NB4 (cell line): ENCODE results near the gene LRRC10.

Source experiments
- DNase-seq: peaks from one replicate; pipeline ENCODE4 v3.0.0; 2010; ENCODE audit warnings: low read depth
- H3K4me3 ChIP-seq: one replicate; pipeline ENCODE4 v1.5.1; 2011; ENCODE audit warnings: mild to moderate bottlenecking, low read depth, low read length, moderate library complexity
- MYC ChIP-seq: IDR thresholded peaks from 2 replicates; pipeline ENCODE4 v1.6.1; 2011; ENCODE audit warnings: low read depth, low read length
- POLR2A ChIP-seq: IDR thresholded peaks from 2 replicates; pipeline ENCODE4 v1.6.1; 2011; ENCODE audit warnings: mild to moderate bottlenecking; ENCODE audit not compliant: insufficient read length; ENCODE audit errors: extremely low read depth
- TF ChIP-seq, protein P1 (sequence below): IDR thresholded peaks from 2 replicates; pipeline ENCODE4 v1.6.1; 2011; ENCODE audit warnings: low read depth, low read length
- TF ChIP-seq, protein P2 (sequence below): IDR thresholded peaks from one replicate; pipeline ENCODE4 v1.5.1; 2012; ENCODE audit warnings: low read depth, low read length

The LRRC10 gene

DNA sequence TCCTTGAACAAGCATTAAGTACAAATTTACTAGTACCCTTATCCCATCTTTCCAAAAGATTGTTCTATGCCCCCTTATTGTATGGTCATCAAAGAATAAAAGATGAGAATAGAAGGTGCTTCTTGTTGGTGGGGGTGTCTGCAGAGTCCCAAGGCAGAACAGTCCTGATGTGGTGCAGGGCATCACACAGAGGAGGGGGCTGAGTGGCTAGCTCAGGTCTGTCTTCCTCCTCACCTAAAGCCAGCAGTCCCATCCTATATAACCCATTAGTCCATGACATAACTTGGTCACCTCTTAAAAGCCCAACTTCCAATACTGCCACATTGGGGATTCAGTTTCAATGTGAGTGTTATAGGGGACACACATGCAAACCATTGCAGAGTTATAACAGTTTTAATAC is 9.9 kb downstream of the LRRC10 start:
- no peak overlapping the region for H3K4me3 ChIP-seq
- no peak for DNase-seq
- TF ChIP-seq, protein P1, sequence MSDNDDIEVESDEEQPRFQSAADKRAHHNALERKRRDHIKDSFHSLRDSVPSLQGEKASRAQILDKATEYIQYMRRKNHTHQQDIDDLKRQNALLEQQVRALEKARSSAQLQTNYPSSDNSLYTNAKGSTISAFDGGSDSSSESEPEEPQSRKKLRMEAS = no peak
- TF ChIP-seq, protein P2, sequence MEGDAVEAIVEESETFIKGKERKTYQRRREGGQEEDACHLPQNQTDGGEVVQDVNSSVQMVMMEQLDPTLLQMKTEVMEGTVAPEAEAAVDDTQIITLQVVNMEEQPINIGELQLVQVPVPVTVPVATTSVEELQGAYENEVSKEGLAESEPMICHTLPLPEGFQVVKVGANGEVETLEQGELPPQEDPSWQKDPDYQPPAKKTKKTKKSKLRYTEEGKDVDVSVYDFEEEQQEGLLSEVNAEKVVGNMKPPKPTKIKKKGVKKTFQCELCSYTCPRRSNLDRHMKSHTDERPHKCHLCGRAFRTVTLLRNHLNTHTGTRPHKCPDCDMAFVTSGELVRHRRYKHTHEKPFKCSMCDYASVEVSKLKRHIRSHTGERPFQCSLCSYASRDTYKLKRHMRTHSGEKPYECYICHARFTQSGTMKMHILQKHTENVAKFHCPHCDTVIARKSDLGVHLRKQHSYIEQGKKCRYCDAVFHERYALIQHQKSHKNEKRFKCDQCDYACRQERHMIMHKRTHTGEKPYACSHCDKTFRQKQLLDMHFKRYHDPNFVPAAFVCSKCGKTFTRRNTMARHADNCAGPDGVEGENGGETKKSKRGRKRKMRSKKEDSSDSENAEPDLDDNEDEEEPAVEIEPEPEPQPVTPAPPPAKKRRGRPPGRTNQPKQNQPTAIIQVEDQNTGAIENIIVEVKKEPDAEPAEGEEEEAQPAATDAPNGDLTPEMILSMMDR = no peak
- TF ChIP-seq POLR2A (no peak), MYC (no peak)

DNA sequence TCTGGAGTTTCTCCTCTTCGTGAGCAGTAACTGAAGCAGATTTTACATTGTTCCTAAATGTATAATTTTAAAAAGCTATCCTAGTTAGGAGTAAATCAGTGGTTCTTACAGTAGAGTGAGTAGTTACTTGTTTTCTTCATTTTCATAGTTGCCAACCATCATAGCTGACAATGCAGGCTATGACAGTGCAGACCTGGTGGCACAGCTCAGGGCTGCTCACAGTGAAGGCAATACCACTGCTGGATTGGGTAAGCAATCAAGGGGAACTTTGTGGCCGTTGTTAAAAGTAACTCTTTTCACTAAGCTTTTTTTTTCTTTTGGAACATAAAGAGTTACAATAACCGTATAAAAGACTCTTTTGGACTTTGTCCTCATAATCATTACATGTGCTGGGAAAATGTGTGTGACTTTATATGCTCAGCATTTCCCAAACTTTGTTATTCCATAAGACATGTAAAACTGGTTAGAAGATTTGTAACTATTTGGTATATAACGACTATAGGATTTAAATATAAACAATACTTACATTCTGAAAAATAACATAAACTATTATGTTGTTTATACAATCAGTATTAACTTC is 12.4 kb downstream of the LRRC10 start:
- H3K4me3 ChIP-seq = no peak overlapping the region
- TF ChIP-seq, protein P1 = no peak
- TF ChIP-seq, protein P2 = no peak
- TF ChIP-seq POLR2A (no peak), MYC (no peak)
- DNase-seq = no peak

DNA sequence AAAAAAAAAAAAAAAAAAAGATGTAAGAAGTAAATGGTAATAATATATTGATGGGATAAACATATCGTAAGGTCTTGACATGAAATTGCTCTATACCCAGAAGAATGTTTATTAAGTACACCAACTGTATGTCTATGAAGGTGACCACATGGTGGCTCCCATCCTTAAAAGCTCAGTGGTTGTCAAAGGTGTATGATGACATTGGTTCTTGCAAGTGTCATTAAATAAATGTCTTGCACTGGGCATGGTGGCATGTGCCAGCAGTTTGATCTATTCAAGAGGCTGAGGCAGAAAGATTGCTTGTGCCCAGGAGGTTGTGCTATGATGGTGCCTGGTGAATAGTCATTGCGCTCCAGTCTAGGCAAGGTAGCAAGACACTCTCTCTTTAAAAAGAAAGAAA is 15.0 kb downstream of the LRRC10 start:
- peak; percentile 33 for DNase-seq
- H3K4me3 ChIP-seq = no peak overlapping the region
- TF ChIP-seq POLR2A = no peak
- TF ChIP-seq MYC = no peak
- TF ChIP-seq, protein P2 = no peak
- TF ChIP-seq, protein P1 = no peak

DNA sequence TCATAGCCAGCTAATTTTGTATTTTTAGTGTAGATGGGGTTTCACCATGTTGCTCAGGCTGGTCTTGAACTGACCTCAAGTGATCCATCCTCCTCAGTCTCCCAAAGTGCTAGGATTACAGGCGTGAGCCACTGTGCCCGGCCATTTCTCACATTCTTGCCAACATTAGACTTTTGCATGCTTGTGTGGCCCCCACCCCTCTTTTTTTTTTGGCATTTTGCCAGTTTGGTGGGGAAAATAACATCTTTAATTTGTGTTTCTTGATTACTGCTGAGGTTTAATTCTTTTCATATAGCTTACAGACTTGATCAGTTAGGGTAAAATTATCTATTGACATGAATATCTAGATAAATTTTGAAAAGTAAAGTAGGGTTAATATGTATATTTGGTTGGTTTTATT is 21.6 kb downstream of the LRRC10 start:
- H3K4me3 ChIP-seq = no peak overlapping the region
- TF ChIP-seq POLR2A = no peak
- TF ChIP-seq, protein P1 = no peak
- TF ChIP-seq, protein P2 = no peak
- TF ChIP-seq MYC = no peak
- no peak for DNase-seq

DNA sequence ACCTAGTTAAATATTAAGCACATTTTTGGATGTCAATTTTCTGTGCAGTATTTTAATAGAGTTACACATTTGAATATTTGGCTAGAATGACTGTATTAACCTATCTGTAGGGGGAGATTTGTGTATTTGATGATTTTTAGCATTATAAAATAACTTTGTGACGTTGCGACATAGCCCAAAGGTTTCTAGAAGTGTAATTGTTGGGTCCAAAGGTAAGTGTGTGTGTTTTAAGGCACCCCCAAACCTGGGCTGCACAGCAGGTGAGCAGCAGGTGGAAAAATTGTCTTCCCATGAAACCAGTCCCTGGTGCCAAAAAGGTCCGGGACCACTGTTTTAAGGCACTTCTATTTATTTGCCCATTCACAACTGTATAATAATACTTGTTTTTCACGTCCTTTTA is 22.2 kb downstream of the LRRC10 start:
- no peak for DNase-seq
- TF ChIP-seq, protein P2 = no peak
- TF ChIP-seq, protein P1 = no peak
- TF ChIP-seq POLR2A (no peak), MYC (no peak)
- H3K4me3 ChIP-seq = no peak overlapping the region
